ENCODE measurements around the gene CA14. TPM values are rescaled to one million over a fixed set of nuclear protein-coding genes. Genes with fewer than 3 reads are reported as not detected.
A peak's percentile ranks its signal among the peaks of the same experiment; 100 is the strongest.

Gene CA14
- polyA plus RNA-seq, 1 experiment: not detected

GRCh38 chr1:150271291-150271959 lies 13.9 kb downstream of the CA14 start:
- ChIA-PET CTCF (interaction anchor here (1.1 to 8.9 kb wide), 5 partner anchors 9 to 24 kb away, joined by 3 to 85 read pairs (median 3); partner anchors contain the start of gene CA14), POLR2A (no interaction called here)

GRCh38 chr1:150273311-150273710 lies 15.7 kb downstream of the CA14 start:
- Histone ChIP-seq H3K36me3 (ENCODE audit: control insufficient read depth, insufficient read depth, low read length) (no peaks in the 10 kb centered on the region), H3K27me3 (ENCODE audit: control insufficient read depth, insufficient read depth, low read length) (no peaks in the 10 kb centered on the region), H3K4me3 (ENCODE audit: low read depth, low read length) (no peak overlapping the region)
- CTCF ChIA-PET: interaction anchor here (0.7 to 8.9 kb wide), 11 partner anchors 8 to 110 kb away, joined by 3 to 85 read pairs (median 4); partner anchors contain the start of gene CA14
- POLR2A ChIA-PET: interaction anchor here (0.7 kb wide), 1 partner anchor 8 kb away, joined by 3 read pairs; no protein-coding TSS in a partner anchor
- no peak for DNase-seq (ENCODE audit: low read depth)
- TF ChIP-seq CTCF (IDR thresholded peaks at IDR 0.05; ENCODE audit: insufficient read depth, low read depth, low read length): no peak

More at GRCh38 chr1:150271291-150271959, 13.9 kb downstream of the CA14 start:
- no peaks in the 10 kb centered on the region; the same call in 1 of the 2 replicates for H3K36me3 ChIP-seq (ENCODE audit: control insufficient read depth, insufficient read depth, low read length)
- H3K4me3 ChIP-seq (ENCODE audit: low read depth, low read length): no peak overlapping the region
- no peaks in the 10 kb centered on the region for H3K27me3 ChIP-seq (ENCODE audit: control insufficient read depth, insufficient read depth, low read length)
- no peak for TF ChIP-seq CTCF (IDR thresholded peaks at IDR 0.05; ENCODE audit: insufficient read depth, low read depth, low read length)
- no peak for DNase-seq (ENCODE audit: low read depth)

GRCh38 chr1:150280138-150280707 lies 22.6 kb downstream of the CA14 start:
- TF ChIP-seq CTCF (IDR thresholded peaks at IDR 0.05; ENCODE audit: insufficient read depth, low read depth, low read length): no peak
- Histone ChIP-seq H3K4me3 (ENCODE audit: low read depth, low read length) (no peak overlapping the region), H3K27me3 (ENCODE audit: control insufficient read depth, insufficient read depth, low read length) (no peaks in the 10 kb centered on the region), H3K36me3 (ENCODE audit: control insufficient read depth, insufficient read depth, low read length) (no peaks in the 10 kb centered on the region)
- ChIA-PET POLR2A (no interaction called here), CTCF (interaction anchor here (0.7 to 12.3 kb wide), 4 partner anchors 8 to 533 kb away, joined by 3 to 208 read pairs (median 15); partner anchors contain the start of genes C1orf54 and CA14)
- no peak for DNase-seq (ENCODE audit: low read depth)

GRCh38 chr1:150281221-150281757 lies 23.7 kb downstream of the CA14 start:
- no peak for DNase-seq (ENCODE audit: low read depth)
- peak; percentile 79 for TF ChIP-seq CTCF (IDR thresholded peaks at IDR 0.05; ENCODE audit: insufficient read depth, low read depth, low read length)
- ChIA-PET POLR2A (interaction anchor here (0.9 kb wide), 1 partner anchor 8 kb away, joined by 3 read pairs; no protein-coding TSS in a partner anchor), CTCF (interaction anchor here (0.7 to 12.3 kb wide), 7 partner anchors 9 to 41 kb away, joined by 3 to 208 read pairs (median 5); partner anchors contain the start of genes APH1A, C1orf54 and CA14)
- Histone ChIP-seq H3K4me3 (ENCODE audit: low read depth, low read length) (peak overlapping the region; percentile 67), H3K36me3 (ENCODE audit: control insufficient read depth, insufficient read depth, low read length) (no peaks in the 10 kb centered on the region; the same call in 1 of the 2 replicates), H3K27me3 (ENCODE audit: control insufficient read depth, insufficient read depth, low read length) (no peaks in the 10 kb centered on the region)
